Sigmoid colon (tissue), 4 donors: ENCODE results near the gene HS3ST3B1.

Experiments used
- POLR2AphosphoS5 ChIP-seq, 4 donors: sonication (generic); formaldehyde crosslinking; IDR thresholded peaks; one replicate each; pipeline ENCODE4 v1.6.1; 2017; ENCODE audit warnings: antibody characterized with exemption in 4 of 4
- TF ChIP-seq, protein P1 (sequence below), 4 experiments: fragments of 450-650 bp in 3 of 4; fragments of 200-600 bp in 1 of 4; IDR thresholded peaks; one replicate each; pipeline ENCODE4 v1.5.1; 2016 to 2019; ENCODE audit warnings: antibody characterized with exemption in 4 of 4, mild to moderate bottlenecking in 3 of 4, moderate library complexity in 2 of 4

DNA sequence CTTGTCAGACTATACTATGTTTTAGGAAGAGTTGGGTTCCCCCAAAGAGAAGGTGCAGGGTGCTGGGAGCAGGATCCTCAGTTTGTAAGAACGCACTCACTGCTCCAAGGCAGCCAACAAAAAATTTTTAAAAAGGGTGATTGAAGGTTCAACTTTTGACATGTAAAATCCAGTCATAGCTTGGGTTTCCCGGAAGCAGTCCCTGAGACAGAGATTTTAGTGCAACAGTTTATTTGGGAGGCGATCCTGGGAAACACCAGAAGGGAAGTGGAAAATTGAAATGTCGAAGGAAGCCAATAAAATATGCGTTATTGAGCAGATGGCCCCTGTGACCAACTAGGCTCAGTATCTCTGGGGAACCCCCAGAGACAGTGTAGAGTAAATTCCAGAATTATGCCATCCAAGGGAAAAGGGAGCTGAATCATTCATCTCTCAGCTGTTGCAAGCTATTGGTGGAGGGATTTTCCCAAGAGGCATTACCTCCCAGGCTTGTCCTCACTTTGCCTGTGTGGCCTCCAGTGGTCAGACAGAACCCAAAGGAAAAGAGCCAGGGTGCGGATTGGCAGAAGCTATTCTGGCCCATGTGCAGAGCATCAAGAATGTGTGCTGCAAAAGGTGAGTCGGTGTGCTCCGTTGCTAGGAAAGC is 72.9 kb downstream of the HS3ST3B1 start:
- TF ChIP-seq POLR2AphosphoS5 (IDR thresholded peaks at IDR 0.05) = no peak
- TF ChIP-seq, protein P1, sequence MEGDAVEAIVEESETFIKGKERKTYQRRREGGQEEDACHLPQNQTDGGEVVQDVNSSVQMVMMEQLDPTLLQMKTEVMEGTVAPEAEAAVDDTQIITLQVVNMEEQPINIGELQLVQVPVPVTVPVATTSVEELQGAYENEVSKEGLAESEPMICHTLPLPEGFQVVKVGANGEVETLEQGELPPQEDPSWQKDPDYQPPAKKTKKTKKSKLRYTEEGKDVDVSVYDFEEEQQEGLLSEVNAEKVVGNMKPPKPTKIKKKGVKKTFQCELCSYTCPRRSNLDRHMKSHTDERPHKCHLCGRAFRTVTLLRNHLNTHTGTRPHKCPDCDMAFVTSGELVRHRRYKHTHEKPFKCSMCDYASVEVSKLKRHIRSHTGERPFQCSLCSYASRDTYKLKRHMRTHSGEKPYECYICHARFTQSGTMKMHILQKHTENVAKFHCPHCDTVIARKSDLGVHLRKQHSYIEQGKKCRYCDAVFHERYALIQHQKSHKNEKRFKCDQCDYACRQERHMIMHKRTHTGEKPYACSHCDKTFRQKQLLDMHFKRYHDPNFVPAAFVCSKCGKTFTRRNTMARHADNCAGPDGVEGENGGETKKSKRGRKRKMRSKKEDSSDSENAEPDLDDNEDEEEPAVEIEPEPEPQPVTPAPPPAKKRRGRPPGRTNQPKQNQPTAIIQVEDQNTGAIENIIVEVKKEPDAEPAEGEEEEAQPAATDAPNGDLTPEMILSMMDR (IDR thresholded peaks at IDR 0.05) = no peak
